Rectal smooth muscle tissue (tissue), 1 donor: ENCODE results near the gene SNU13.
"Not testable (repeated sequence)": the region's sequence is repeated elsewhere in the genome, so short reads cannot be mapped to it uniquely, and the experiment has no call there.

Source experiments
- H3K27ac ChIP-seq: one replicate; pipeline ENCODE4 v1.7.0; 2013; ENCODE audit warnings: low read depth, low read length, inconsistent platforms
- H3K27me3 ChIP-seq: one replicate; pipeline ENCODE4 v1.7.0; 2013; ENCODE audit warnings: low read length; ENCODE audit not compliant: control insufficient read depth, insufficient read depth
- H3K36me3 ChIP-seq: one replicate; pipeline ENCODE4 v1.7.0; 2013; ENCODE audit warnings: low read length; ENCODE audit not compliant: control insufficient read depth, insufficient read depth
- H3K4me1 ChIP-seq: one replicate; pipeline ENCODE4 v1.7.0; 2013; ENCODE audit warnings: low read length; ENCODE audit not compliant: control insufficient read depth, insufficient read depth
- H3K4me3 ChIP-seq: one replicate; pipeline ENCODE4 v1.7.0; 2013; ENCODE audit warnings: low read length
- H3K9ac ChIP-seq: one replicate; pipeline ENCODE4 v1.7.0; 2013; ENCODE audit warnings: low read length

SNU13 gene

DNA sequence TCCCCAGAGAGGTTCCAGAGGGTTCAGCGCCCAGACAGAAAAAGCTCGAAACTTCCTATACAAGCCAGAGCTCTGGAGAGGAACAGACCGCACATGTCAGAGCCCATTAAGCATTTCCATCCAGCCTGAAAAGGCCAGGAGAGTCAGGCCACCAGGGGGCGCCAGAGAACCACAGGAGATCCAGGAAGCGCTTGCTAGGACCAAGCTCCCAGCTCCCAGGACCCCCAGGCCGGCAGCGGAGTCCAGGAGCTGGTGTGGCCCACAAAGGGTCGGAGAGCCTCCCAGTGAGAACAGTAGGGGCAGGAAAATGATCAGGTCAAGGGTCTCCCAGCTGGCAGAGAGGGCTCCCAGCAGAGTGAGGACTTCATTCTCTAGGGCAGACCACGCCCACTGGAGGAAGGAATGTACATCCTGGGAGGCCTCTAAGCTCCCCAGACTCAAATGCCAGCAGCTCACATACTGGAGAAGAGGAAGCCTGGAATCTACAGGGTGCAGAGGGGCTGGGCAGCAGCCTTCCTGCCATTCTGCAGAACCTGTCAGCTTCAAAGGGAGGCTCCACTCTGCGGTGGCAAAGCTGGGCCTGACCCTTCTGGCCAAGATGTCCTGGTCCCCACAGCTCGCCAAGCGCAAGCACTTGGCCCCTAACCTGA is 8.6 kb upstream of the SNU13 start:
- Histone ChIP-seq H3K9ac (no peak overlapping the region), H3K27ac (no peak overlapping the region), H3K36me3 (peaks cover 2% of the 10 kb centered on the region), H3K4me3 (peak overlapping the region; percentile 62), H3K4me1 (peaks cover 5% of the 10 kb centered on the region), H3K27me3 (no peaks in the 10 kb centered on the region)

- peaks cover 5% of the 10 kb centered on the region for H3K4me1 ChIP-seq
- H3K9ac ChIP-seq, result no peak overlapping the region
- H3K4me3 ChIP-seq, result no peak overlapping the region
These were observed 8.0 kb upstream of the SNU13 start for GRCh38 chr22:41696703-41697102.

GRCh38 chr22:41695211-41695610 is 6.5 kb upstream of the SNU13 start:
- Histone ChIP-seq H3K4me1 (peaks cover 5% of the 10 kb centered on the region), H3K36me3 (peaks cover 2% of the 10 kb centered on the region), H3K27ac (no peak overlapping the region), H3K9ac (no peak overlapping the region), H3K27me3 (no peaks in the 10 kb centered on the region), H3K4me3 (no peak overlapping the region)

More at GRCh38 chr22:41696703-41697102, 8.0 kb upstream of the SNU13 start:
- Histone ChIP-seq H3K27me3 (no peaks in the 10 kb centered on the region), H3K36me3 (peaks cover 2% of the 10 kb centered on the region), H3K27ac (no peak overlapping the region)

DNA sequence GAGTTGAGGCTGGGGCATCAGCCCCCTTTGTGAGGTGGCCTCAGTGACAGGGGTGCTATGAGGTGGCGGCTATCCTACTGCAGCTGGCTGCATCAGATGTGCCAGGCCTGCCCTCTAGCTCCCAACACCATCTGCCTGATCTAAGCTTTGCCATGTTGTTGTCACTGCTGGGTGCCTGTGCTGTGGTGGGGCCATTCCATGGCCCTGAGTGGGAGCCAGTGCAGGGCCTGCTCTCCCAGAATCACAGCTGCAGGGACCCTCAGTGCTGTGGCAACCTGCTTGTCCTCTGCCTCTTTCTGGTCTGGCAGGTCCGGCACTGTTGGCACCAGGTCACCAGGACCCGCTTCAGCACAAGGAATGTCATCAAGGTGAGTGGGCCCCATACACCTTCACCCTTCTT is 1.8 kb upstream of the SNU13 start:
- peaks cover 2% of the 10 kb centered on the region for H3K36me3 ChIP-seq
- no peaks in the 10 kb centered on the region for H3K27me3 ChIP-seq
- H3K4me1 ChIP-seq, result peaks cover 8% of the 10 kb centered on the region
- no peak overlapping the region for H3K4me3 ChIP-seq
- no peak overlapping the region for H3K9ac ChIP-seq
- H3K27ac ChIP-seq, result no peak overlapping the region

DNA sequence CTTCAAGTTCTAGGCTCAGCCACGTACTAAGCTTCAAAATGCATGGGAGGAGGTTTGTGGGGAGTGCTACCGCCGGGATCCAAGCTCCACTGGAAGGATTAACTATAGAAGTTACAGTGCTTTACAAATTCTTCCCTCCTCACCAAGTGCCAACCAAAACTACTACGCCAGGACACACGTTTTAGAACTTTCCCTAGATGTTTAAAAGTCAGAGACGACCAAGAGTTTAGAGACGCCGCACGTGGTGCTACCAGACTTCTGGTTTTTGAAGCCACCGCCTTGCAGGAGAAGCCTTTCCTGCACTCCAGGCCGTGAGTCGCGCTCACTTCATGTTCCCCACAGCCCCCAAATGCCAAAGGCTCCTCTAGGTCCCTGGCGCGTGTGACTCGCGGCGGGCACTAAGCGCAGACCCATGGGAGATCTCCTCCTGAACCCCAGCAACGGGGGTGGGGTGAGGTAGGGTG is 734 bp downstream of the SNU13 start:
- H3K4me1 ChIP-seq, result peaks cover 8% of the 10 kb centered on the region
- H3K36me3 ChIP-seq, result no peaks in the 10 kb centered on the region
- peak overlapping the region; percentile 60 for H3K9ac ChIP-seq
- peak overlapping the region; percentile 93 for H3K4me3 ChIP-seq
- no peaks in the 10 kb centered on the region for H3K27me3 ChIP-seq
- H3K27ac ChIP-seq, result peak overlapping the region; percentile 84

GRCh38 chr22:41686890-41687289 is 1.8 kb downstream of the SNU13 start:
- H3K27me3 ChIP-seq, H3K27ac ChIP-seq, H3K9ac ChIP-seq, H3K36me3 ChIP-seq, H3K4me1 ChIP-seq, H3K4me3 ChIP-seq: not testable (repeated sequence)

DNA sequence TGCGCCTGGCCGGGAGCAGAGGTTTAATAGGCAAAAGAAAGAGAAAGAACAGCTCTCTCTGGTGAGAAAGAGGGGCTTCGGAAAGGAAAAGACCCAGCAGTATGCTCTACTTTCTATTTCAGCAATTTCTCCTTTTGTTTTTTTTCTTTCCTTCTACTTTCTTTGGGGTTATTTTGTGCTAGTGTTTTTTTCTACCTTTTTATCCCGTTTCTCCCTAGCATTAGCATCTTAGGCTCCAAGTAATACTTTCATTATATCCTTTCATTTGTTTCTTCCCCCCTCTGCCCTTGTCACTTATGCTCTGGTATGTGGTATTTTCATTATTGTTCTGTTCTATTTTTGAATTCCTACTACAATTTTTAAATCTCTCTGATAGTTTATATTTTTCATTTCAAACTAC is 4.5 kb downstream of the SNU13 start:
- H3K4me1 ChIP-seq, result peaks cover 8% of the 10 kb centered on the region
- H3K27ac ChIP-seq, result no peak overlapping the region
- H3K27me3 ChIP-seq, result no peaks in the 10 kb centered on the region
- H3K36me3 ChIP-seq, result peaks cover 5% of the 10 kb centered on the region
- H3K9ac ChIP-seq, result no peak overlapping the region
- no peak overlapping the region for H3K4me3 ChIP-seq

GRCh38 chr22:41683616-41684015 is 5.1 kb downstream of the SNU13 start:
- Histone ChIP-seq H3K4me3 (no peak overlapping the region), H3K36me3 (peaks cover 6% of the 10 kb centered on the region), H3K4me1 (peaks cover 8% of the 10 kb centered on the region), H3K9ac (no peak overlapping the region), H3K27ac (no peak overlapping the region), H3K27me3 (no peaks in the 10 kb centered on the region)

DNA sequence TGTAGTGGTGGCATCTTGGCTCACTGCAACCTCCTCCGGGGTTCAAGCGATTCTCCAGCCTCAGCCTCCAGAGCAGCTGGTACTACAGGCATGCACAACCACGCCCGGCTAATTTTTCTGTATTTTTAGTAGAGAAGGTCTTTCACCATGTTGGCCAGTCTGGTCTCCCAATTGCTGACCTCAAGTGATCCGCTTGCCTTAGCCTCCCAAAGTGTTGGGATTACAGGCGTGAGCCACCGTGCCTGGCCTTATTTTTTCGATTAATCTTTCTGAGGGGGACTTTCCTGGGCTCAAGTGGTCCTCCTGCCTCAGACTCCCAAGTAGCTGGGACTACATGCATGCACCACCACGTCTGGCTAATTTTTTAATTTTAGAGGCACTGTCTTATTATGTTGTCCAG is 5.6 kb downstream of the SNU13 start:
- Histone ChIP-seq H3K4me3 (peak overlapping the region; percentile 87), H3K27ac (no peak overlapping the region), H3K4me1 (peaks cover 7% of the 10 kb centered on the region), H3K9ac (no peak overlapping the region), H3K27me3 (no peaks in the 10 kb centered on the region), H3K36me3 (peaks cover 11% of the 10 kb centered on the region)

DNA sequence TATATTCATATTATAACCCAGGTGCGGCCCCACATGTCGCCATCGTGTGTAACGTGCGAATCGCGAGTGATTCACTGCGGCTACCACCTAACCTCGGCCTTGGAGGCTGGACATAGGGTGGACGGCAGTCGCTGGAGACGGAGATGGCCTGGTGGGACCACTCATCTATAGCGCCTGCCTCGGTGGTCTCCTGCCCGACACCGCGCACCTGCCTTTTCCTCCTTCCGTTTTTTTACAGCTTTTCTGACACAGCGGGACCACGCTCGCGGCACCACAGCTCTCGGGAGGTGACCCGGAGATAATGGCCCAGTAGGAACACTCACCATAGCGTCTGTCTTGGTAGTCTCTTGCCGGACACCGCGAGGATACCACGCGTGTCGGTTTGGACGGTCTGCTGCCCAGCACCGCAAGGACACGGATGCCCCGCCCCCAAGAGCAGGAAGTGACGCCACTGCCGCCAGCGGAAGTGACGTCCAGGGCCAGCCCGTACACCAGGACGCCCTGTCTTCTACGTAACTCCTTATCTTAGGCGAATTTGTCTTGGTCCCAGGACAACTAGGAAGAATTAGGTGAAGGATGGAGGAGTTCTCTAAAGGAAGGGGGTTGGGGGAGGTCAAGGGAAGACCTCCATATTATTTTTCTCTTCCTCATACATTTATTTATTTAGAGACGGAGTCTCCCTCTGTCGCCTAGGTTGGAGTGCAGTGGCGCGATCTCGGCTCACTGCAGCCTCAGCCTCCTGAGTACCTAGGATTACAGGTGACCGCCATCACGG is 6.4 kb downstream of the SNU13 start:
- Histone ChIP-seq H3K27me3 (no peaks in the 10 kb centered on the region), H3K4me3 (peak overlapping the region; percentile 87), H3K9ac (peak overlapping the region; percentile 35), H3K36me3 (peaks cover 14% of the 10 kb centered on the region), H3K4me1 (no peaks in the 10 kb centered on the region), H3K27ac (peak overlapping the region; percentile 90)

DNA sequence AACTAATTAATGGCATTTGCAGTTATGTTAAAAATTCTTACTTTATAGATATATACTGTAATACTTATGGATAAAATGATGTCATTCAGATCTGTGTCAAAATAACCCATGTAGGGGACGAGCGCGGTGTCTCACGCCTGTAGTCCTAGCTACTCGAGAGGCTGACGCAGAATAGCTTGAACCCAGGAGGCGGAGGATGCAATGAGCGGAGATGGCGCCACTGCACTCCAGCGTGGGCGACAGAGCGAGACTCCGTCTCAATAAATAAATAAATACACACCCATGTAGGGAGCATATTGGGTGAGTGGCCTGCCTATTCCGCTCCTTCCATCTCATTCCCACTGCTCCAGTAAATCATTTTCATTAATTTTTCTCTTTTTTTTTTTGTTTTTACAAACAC is 7.1 kb downstream of the SNU13 start:
- Histone ChIP-seq H3K4me3 (peak overlapping the region; percentile 87), H3K36me3 (peaks cover 14% of the 10 kb centered on the region), H3K27ac (no peak overlapping the region), H3K4me1 (no peaks in the 10 kb centered on the region), H3K9ac (no peak overlapping the region), H3K27me3 (no peaks in the 10 kb centered on the region)

DNA sequence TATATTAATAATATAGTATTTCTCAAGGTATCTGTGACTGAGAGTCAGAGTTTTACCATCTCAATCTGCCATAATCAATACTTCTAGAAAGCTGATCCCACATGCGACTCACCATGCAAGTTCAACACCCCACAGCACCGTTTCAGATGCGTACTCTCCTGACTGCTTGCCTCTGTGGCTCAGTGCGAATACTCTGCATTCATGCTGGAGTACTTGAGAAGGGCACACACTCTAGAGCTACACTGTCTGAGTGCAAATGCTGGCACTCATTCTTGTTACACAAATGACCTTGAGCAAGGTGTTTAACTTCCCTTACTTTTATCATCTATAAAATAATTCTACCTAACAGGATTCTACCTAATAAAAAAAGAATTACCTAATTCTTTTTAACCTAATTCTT is 12.5 kb downstream of the SNU13 start:
- Histone ChIP-seq H3K27me3 (no peaks in the 10 kb centered on the region), H3K36me3 (peaks cover 29% of the 10 kb centered on the region), H3K4me3 (no peak overlapping the region), H3K27ac (no peak overlapping the region), H3K4me1 (no peaks in the 10 kb centered on the region), H3K9ac (no peak overlapping the region)
